ENCODE measurements around the gene PHACTR2. TPM values are rescaled to one million over a fixed set of nuclear protein-coding genes. Genes with fewer than 3 reads are reported as not detected.

The PHACTR2 gene
- total RNA-seq, 1 experiment from 2014 or later = 39.8 TPM

- no TSS peak for BruUV-seq (replicated peaks)
- Histone ChIP-seq H3K27me3 (ENCODE audit: insufficient read depth, low read depth) (no peaks in the 10 kb centered on the region), H2AFZ (no peak overlapping the region), H3K4me3 (no peak overlapping the region), H3F3A (ENCODE audit: insufficient read depth, low read depth) (peaks cover 22% of the 10 kb centered on the region), H4K20me1 (ENCODE audit: insufficient read depth) (no peaks in the 10 kb centered on the region), H3K4me1 (replicated peaks; ENCODE audit: insufficient read depth) (peaks cover 32% of the 10 kb centered on the region), H3K27ac (no peak overlapping the region), H3K36me3 (ENCODE audit: low read depth) (no peaks in the 10 kb centered on the region; the same call in 1 of the 2 replicates), H3K4me2 (no peak overlapping the region), H3K9me3 (ENCODE audit: insufficient read depth, low read depth) (no peaks in the 10 kb centered on the region), H3K9me2 (ENCODE audit: insufficient read depth) (no peaks in the 10 kb centered on the region), H3K79me2 (ENCODE audit: low read depth) (peaks cover 12% of the 10 kb centered on the region)
- POLR2A ChIA-PET (ENCODE audit: unreplicated experiment) = no interaction called here
- intact Hi-C loops (cut with micrococcal nuclease; ENCODE audit: unreplicated experiment) = loop anchor here (10.0 kb wide), 1 partner anchor 272 kb away; no protein-coding TSS in a partner anchor
- CTCF ChIA-PET = no interaction called here
- no peak for DNase-seq
- TF ChIP-seq CTCF (conservative IDR thresholded peaks at IDR 0.05) (no peak), EZH2 (IDR thresholded peaks at IDR 0.05; ENCODE audit: low read depth) (no peak)
These were observed 64.5 kb downstream of the PHACTR2 start for GRCh38 chr6:143742070-143742954.

- intact Hi-C loops (cut with micrococcal nuclease; ENCODE audit: unreplicated experiment) = loop anchor here (10.0 kb wide), 1 partner anchor 272 kb away; no protein-coding TSS in a partner anchor
- Histone ChIP-seq H3K9me2 (ENCODE audit: insufficient read depth) (no peaks in the 10 kb centered on the region), H3K27me3 (ENCODE audit: insufficient read depth, low read depth) (no peaks in the 10 kb centered on the region), H2AFZ (no peak overlapping the region), H3K27ac (no peak overlapping the region), H3K4me2 (no peak overlapping the region), H3K36me3 (ENCODE audit: low read depth) (no peaks in the 10 kb centered on the region; the same call in 1 of the 2 replicates), H3K4me1 (replicated peaks; ENCODE audit: insufficient read depth) (peaks cover 32% of the 10 kb centered on the region), H4K20me1 (ENCODE audit: insufficient read depth) (no peaks in the 10 kb centered on the region), H3K4me3 (no peak overlapping the region), H3F3A (ENCODE audit: insufficient read depth, low read depth) (peaks cover 22% of the 10 kb centered on the region), H3K9me3 (ENCODE audit: insufficient read depth, low read depth) (no peaks in the 10 kb centered on the region), H3K79me2 (ENCODE audit: low read depth) (peaks cover 12% of the 10 kb centered on the region)
- TF ChIP-seq EZH2 (IDR thresholded peaks at IDR 0.05; ENCODE audit: low read depth) (no peak), CTCF (conservative IDR thresholded peaks at IDR 0.05) (no peak)
- BruUV-seq (replicated peaks) = no TSS peak
- DNase-seq = no peak
- POLR2A ChIA-PET (ENCODE audit: unreplicated experiment) = no interaction called here
- CTCF ChIA-PET = no interaction called here
These were observed 65.1 kb downstream of the PHACTR2 start for GRCh38 chr6:143742955-143743255.

- Histone ChIP-seq H3K27ac (no peak overlapping the region), H3K27me3 (ENCODE audit: insufficient read depth, low read depth) (no peaks in the 10 kb centered on the region), H3K4me3 (no peak overlapping the region), H3K4me2 (no peak overlapping the region; the same call in 1 of the 2 replicates), H3K9me2 (ENCODE audit: insufficient read depth) (no peaks in the 10 kb centered on the region), H3K36me3 (ENCODE audit: low read depth) (no peaks in the 10 kb centered on the region; the same call in 1 of the 2 replicates), H2AFZ (no peak overlapping the region), H3K9me3 (ENCODE audit: insufficient read depth, low read depth) (no peaks in the 10 kb centered on the region), H3K79me2 (ENCODE audit: low read depth) (peaks cover 12% of the 10 kb centered on the region), H4K20me1 (ENCODE audit: insufficient read depth) (no peaks in the 10 kb centered on the region), H3F3A (ENCODE audit: insufficient read depth, low read depth) (peaks cover 22% of the 10 kb centered on the region), H3K4me1 (replicated peaks; ENCODE audit: insufficient read depth) (peaks cover 32% of the 10 kb centered on the region)
- no TSS peak for BruUV-seq (replicated peaks)
- CTCF ChIA-PET = no interaction called here
- intact Hi-C loops (cut with micrococcal nuclease; ENCODE audit: unreplicated experiment) = loop anchor here (2.0 to 10.0 kb wide), 2 partner anchors 99 to 271 kb away; partner anchors contain the start of gene LTV1
- DNase-seq = no peak
- POLR2A ChIA-PET (ENCODE audit: unreplicated experiment) = no interaction called here
- no peak for TF ChIP-seq CTCF (conservative IDR thresholded peaks at IDR 0.05)
- no peak for TF ChIP-seq EZH2 (IDR thresholded peaks at IDR 0.05; ENCODE audit: low read depth)
These were observed 65.8 kb downstream of the PHACTR2 start for GRCh38 chr6:143743301-143744166.
